ENCODE results near the gene CETN1. TPM values are rescaled to one million over a fixed set of nuclear protein-coding genes. Genes with fewer than 3 reads are reported as not detected.

Gene CETN1
- total RNA-seq, 2 donors from 2014 or later: not detected

GRCh38 chr18:595571-595970 lies 15.4 kb downstream of the CETN1 start:
- no peaks in the 10 kb centered on the region for H3K36me3 ChIP-seq
- no peaks in the 10 kb centered on the region for H3K9me3 ChIP-seq
- H3K4me3 ChIP-seq: no peak overlapping the region
- DNase-seq: no peak
- H3K9ac ChIP-seq (ENCODE audit: low read depth in 2 of 2, low read length in 2 of 2): no peak overlapping the region
- no peaks in the 10 kb centered on the region for H3K27me3 ChIP-seq
- no peaks in the 10 kb centered on the region for H3K4me1 ChIP-seq
- intact Hi-C loops (cut with DNase I): no loop called here
- no peak overlapping the region for H3K27ac ChIP-seq
- TF ChIP-seq CTCF (IDR thresholded peaks at IDR 0.05): no peak

- H3K9ac ChIP-seq (ENCODE audit: low read depth in 2 of 2, low read length in 2 of 2): peak overlapping the region in 1 of 2 donors; percentile 17
- no peak overlapping the region for H3K27ac ChIP-seq
- intact Hi-C loops (cut with DNase I): no loop called here
- peak; percentile 72 for DNase-seq
- no peaks in the 10 kb centered on the region for H3K27me3 ChIP-seq
- no peak overlapping the region for H3K4me3 ChIP-seq
- no peaks in the 10 kb centered on the region for H3K4me1 ChIP-seq
- no peak for TF ChIP-seq CTCF (IDR thresholded peaks at IDR 0.05)
- no peaks in the 10 kb centered on the region for H3K9me3 ChIP-seq
- H3K36me3 ChIP-seq: no peaks in the 10 kb centered on the region
Observed at GRCh38 chr18:596288-596881, 16.2 kb downstream of the CETN1 start.

DNA sequence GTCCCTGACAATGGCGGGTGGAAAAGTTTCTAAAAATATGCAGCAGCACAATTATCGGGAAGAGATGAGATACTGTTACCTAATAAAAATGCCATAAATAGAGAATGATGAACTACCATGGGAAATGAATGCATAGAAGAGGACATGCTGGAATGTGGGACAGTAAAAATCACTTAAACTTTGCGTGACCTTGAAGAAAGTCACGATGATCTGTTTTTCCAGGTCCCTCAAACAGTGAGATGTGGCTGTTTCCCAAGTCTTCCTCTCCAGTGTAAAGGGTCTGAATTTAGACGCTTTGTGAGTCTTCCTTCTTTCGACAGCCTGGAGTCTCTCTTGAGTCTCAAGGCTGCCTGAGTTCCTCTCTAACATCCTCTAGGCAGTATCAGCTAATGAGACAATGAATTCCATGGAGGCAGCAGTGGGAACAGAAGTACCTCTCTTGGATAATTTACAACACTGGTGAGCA lies 18.0 kb downstream of the CETN1 start:
- Histone ChIP-seq H3K27ac (no peak overlapping the region), H3K9ac (ENCODE audit: low read depth in 2 of 2, low read length in 2 of 2) (no peak overlapping the region), H3K27me3 (no peaks in the 10 kb centered on the region), H3K9me3 (no peaks in the 10 kb centered on the region), H3K4me1 (no peaks in the 10 kb centered on the region), H3K4me3 (no peak overlapping the region), H3K36me3 (no peaks in the 10 kb centered on the region)
- TF ChIP-seq CTCF (IDR thresholded peaks at IDR 0.05): no peak
- DNase-seq: no peak
- intact Hi-C loops (cut with DNase I): no loop called here

DNA sequence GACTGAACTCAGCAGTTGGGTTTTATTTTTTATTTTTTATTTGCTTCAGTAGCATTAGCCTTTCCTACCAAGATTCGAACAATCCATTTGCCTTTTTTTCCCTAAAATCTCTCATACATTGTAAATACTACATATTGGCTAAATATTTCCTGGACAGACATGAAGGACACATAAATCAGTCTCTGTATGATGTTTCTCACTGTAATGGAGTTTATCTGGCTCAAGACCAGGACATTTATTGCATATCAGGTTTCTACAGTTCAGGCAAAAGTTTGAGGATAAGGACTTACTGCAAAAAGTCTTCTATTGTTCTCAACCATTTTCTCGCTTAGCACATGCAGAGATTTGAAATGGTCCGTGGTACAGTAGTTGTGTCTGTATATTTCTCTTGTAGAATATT lies 19.9 kb downstream of the CETN1 start:
- Histone ChIP-seq H3K36me3 (no peaks in the 10 kb centered on the region), H3K27ac (no peak overlapping the region), H3K9me3 (no peaks in the 10 kb centered on the region), H3K27me3 (no peaks in the 10 kb centered on the region), H3K4me1 (no peaks in the 10 kb centered on the region), H3K9ac (ENCODE audit: low read depth in 2 of 2, low read length in 2 of 2) (no peak overlapping the region), H3K4me3 (no peak overlapping the region)
- DNase-seq: no peak
- intact Hi-C loops (cut with DNase I): no loop called here
- no peak for TF ChIP-seq CTCF (IDR thresholded peaks at IDR 0.05)

GRCh38 chr18:604771-605170 lies 24.6 kb downstream of the CETN1 start:
- no peak for TF ChIP-seq CTCF (IDR thresholded peaks at IDR 0.05)
- intact Hi-C loops (cut with DNase I): no loop called here
- H3K27ac ChIP-seq: no peak overlapping the region
- H3K36me3 ChIP-seq: no peaks in the 10 kb centered on the region
- no peak for DNase-seq
- no peaks in the 10 kb centered on the region for H3K4me1 ChIP-seq
- H3K4me3 ChIP-seq: no peak overlapping the region
- H3K27me3 ChIP-seq: no peaks in the 10 kb centered on the region
- no peak overlapping the region for H3K9ac ChIP-seq (ENCODE audit: low read depth in 2 of 2, low read length in 2 of 2)
- H3K9me3 ChIP-seq: no peaks in the 10 kb centered on the region
